Astrocyte of the spinal cord (primary cell): Measurements from ENCODE around the gene RIN1.
A peak's percentile ranks its signal among the peaks of the same experiment; 100 is the strongest.
"Not testable (repeated sequence)": the region's sequence is repeated elsewhere in the genome, so short reads cannot be mapped to it uniquely, and the experiment has no call there.

ENCODE experiments used
- DNase-seq: peaks from one replicate; pipeline ENCODE4 v3.0.0; 2011; ENCODE audit warnings: low read depth, low spot score
- H3K4me3 ChIP-seq: 2 replicates; pipeline ENCODE4 v1.5.1; 2011; ENCODE audit warnings: low read depth, mild to moderate bottlenecking, low read length, moderate library complexity
- in situ Hi-C: cut with HindIII; loops from 2 replicates; pipeline ENCODE4 v1.10.0; 2017; ENCODE audit warnings: low sequenced_read_pairs
- TF ChIP-seq, protein P1 (sequence below): IDR thresholded peaks from 2 replicates; pipeline ENCODE4 v1.5.1; 2012; ENCODE audit warnings: low read depth, mild to moderate bottlenecking, low read length, inconsistent platforms

RIN1 gene

DNA sequence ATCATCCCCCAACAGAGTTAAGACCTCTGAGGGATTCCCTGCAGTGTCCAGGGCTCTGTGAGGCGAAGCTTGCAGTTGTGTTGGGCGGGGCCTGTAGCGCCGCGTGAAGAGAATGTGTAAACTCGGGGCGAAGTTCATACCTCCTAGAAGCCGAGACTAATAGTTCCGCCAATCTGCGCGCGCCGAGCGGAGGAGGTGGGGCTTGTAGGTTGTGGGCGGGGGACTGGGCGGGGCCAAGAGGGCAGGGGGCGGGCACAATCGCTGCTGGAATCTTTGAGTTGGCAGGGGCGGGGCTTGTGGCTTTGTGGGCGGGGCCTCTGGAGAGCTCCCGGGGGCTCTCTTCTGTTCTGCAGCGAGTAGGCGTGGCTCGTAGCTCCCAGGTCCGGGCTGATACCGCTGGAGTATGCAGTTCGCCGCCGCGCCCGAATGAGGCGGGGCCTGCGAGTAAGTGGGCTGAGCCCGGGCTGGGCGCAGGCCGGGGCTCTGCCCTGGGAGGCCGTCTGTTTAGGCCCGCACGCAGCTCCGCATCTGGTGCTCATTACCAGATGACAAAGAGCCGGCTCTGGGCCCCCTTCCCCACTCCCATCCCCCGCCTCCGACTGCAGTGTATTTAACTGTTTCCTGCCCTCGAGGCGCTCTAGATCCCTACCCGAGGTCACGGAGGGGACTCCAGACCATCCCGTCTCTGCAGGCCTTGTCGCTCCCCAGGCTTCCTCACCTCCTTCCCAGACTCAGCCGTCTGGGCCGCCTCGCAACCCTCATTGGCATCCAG lies 23.5 kb downstream of the RIN1 start:
- TF ChIP-seq, protein P1, sequence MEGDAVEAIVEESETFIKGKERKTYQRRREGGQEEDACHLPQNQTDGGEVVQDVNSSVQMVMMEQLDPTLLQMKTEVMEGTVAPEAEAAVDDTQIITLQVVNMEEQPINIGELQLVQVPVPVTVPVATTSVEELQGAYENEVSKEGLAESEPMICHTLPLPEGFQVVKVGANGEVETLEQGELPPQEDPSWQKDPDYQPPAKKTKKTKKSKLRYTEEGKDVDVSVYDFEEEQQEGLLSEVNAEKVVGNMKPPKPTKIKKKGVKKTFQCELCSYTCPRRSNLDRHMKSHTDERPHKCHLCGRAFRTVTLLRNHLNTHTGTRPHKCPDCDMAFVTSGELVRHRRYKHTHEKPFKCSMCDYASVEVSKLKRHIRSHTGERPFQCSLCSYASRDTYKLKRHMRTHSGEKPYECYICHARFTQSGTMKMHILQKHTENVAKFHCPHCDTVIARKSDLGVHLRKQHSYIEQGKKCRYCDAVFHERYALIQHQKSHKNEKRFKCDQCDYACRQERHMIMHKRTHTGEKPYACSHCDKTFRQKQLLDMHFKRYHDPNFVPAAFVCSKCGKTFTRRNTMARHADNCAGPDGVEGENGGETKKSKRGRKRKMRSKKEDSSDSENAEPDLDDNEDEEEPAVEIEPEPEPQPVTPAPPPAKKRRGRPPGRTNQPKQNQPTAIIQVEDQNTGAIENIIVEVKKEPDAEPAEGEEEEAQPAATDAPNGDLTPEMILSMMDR: no peak
- in situ Hi-C loops: no loop called here
- peak; percentile 100 for DNase-seq
- peak overlapping the region; percentile 57 for H3K4me3 ChIP-seq

DNA sequence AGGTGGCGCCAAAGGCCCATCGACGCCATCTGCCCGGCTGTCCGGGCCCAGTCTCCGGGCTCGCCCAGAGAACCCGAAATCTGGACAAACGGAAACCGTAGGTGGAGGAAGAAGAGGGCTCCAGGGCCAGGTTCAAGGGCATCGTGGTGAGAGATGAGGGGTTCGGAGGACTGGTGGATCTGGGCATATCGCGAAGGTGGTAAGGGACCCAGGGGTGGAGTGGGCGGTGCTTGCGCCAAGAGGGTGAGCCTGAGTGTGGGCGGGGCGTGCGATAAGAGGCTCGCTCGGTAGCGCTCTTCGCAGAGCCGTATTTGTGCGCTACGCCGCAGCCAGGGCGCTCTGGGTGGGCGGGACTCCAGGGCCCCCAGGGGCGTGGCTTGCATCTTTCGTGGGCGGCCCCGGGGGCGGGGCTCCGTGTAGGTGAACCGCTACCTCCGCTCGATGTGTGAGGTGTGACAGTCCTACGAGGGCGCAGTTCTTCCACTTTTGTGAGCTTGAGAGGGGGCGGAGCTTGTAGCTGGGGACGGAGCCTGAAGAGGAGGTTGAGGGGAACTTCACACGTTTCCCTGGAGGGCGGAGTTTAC lies 24.2 kb downstream of the RIN1 start:
- DNase-seq: peak; percentile 97
- H3K4me3 ChIP-seq: peak overlapping the region; percentile 40
- TF ChIP-seq, protein P1: no peak
- in situ Hi-C loops: no loop called here

DNA sequence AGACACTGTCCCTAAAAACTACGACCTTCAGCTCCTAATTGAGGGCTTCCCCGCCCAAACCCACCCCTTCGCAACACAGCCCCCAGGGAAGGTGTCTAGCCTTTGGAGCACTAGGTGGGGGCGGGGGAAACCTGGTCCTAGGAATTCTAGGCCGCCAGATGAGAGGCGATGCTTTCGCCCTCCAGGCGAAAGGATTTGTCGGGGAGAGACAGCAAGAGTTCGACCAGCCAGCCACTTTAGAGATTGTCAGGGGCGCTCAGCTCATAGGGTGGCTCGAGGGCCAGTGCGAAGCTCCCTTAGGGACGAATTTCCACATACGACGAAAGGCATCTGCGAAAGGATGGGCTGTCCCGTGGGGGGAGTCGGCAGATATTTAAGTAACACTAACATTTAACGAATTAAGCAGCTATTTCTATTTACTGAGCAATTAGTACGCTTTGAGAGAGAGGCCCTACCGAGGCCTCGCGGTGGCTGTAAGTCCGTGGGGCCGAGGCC lies 24.7 kb downstream of the RIN1 start:
- in situ Hi-C loops: no loop called here
- peak overlapping the region; percentile 40 for H3K4me3 ChIP-seq
- TF ChIP-seq, protein P1: peak; percentile 95
- no peak for DNase-seq

DNA sequence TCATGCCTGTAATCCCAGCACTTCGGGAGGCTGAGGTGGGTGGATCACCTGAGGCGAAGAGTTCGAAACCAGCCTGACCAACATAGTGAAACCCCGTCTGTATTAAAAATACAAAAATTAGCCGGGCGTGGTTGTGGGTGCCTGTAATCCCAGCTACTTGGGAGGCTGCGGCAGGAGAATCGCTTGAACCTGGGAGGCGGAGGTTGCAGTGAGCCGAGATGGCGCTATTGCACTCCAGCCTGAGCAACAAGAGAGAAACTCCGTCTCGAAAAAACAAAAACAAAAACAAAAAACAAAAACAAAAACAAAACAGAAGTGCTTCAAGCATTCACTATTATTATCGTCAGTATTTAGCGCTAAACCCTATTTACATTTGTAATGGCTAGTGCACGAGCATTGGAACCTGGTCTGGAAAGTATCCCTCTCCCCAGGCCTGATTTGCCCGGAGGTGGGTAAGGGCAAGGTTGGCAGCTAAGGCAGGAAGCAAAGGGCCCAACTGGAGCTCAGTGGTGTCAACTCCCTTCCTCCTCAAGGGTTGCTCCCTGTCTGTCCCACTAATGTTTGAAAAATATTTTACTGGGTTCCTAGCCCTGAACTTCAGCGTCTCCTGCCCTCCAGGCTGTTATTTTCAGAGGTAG lies 25.3 kb downstream of the RIN1 start:
- DNase-seq, H3K4me3 ChIP-seq, in situ Hi-C loops: not testable (repeated sequence)

DNA sequence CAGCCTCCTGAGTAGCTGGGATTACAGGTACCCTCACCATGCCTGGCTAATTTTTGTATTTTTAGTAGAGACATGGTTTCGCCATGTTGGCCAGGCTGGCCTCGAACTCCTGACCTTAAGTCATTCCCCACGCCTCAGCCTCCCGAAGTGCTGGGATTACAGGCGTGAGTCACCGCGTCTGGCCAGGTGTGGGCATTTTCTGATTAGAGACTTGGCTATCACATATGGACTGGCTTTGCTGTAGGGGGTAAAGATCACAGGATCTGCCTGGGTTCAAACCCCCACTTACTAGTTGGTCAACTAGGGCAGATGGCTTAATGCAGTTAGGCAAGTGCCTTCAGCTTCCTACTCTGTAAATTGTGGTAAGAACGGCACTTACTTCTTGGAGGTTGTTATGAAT lies 25.9 kb downstream of the RIN1 start:
- in situ Hi-C loops: no loop called here
- TF ChIP-seq, protein P1: no peak
- DNase-seq: no peak
- no peak overlapping the region for H3K4me3 ChIP-seq

DNA sequence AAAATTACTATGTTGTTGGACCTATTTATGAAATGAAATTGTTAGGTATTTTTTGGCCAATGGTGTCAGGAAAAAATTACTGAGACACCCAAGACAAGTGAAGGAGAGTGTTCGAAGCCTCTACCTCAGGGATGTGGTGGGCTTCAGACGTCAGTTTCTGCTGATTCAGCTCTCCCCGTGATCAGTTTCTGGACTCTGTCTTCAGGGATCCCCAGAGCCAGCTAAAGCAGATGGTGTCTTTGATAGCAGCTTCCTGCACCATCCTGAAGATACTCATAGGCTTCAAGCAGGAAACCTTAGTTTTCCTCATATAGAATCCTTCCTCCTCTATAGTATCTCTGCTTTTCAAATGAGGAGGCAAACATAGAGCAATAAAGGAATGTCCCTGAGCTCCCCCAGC lies 26.8 kb downstream of the RIN1 start:
- in situ Hi-C loops: no loop called here
- TF ChIP-seq, protein P1: no peak
- no peak overlapping the region for H3K4me3 ChIP-seq
- DNase-seq: no peak

DNA sequence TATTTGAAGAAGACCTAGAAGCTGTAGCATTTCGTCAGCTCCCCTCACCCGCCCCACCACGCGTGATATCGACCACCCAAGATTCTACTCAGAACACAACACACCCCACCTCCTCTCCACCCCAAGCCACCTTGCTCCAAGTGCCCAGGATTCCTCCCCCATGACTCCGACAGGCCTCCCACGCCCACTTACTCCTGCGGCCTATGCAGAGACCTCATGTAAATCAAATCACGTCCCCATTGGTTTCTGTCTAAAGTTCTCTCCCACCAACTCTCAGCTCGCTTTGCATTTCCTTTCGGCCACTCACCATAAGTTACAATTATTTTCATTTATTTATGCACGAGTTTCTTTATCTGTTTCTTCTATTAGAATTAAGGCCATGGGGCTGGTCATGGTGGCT lies 33.6 kb downstream of the RIN1 start:
- H3K4me3 ChIP-seq: no peak overlapping the region
- TF ChIP-seq, protein P1: no peak
- in situ Hi-C loops: no loop called here
- DNase-seq: no peak
